Measurements from ENCODE around the gene ACTR1B.
"Not testable (repeated sequence)": the region's sequence is repeated elsewhere in the genome, so short reads cannot be mapped to it uniquely, and the experiment has no call there.

ACTR1B gene

DNA sequence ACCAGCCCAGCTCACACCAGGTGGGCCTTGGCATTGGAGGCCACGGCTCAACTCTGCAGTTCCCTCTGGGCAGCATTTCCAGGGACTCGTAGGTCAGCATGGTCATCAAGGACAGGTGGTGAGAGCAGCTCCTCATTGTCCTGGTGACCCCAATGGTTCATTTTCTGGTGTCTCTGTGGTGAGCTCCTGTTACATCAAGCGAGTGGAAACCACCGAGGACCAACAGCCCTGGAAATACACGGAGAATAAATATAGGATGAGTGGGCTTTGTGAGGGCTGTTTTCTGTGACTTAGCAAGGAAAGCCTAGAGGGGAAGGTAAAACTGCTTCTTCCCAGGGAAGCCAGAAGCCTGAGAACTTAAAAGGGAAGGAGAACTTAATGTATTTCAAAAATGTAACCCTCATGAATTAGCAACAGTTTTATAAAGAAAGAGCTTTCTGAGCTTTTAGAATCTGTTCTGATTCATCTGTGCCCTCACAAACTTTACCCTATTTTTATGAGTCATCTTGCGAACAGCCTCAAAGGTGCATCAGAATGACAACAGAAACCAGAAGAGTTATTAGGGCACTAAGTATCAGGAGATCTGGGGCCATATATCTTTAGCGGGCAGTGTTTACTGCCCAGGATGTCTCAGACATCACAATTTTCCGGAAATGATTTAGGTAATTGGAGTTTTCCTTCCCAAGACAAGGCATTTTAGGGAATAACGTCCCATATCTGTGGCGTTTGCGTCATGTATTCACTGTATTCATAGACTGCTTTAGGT lies 24.4 kb upstream of the ACTR1B start:
- no peak for DNase-seq

DNA sequence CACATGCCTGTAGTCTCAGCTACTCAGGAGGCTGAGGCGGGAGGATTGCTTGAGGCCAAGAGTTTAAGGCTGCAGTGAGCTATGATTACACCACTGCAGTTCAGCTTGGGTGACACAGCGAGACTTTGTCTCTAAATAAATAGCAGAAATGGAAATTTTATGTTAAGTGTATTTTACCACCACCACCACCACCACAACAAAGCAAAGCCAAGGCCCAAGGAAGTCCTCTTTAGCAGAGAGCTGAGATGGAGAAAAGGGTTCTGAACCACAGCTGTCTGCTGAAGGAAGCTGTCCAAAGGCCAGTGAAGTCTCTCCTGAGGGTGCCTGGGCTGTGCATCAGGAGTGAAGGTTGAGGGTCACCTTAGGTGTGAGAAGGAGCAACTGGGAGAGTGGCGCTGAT lies 23.4 kb upstream of the ACTR1B start:
- DNase-seq: not testable (repeated sequence)

DNA sequence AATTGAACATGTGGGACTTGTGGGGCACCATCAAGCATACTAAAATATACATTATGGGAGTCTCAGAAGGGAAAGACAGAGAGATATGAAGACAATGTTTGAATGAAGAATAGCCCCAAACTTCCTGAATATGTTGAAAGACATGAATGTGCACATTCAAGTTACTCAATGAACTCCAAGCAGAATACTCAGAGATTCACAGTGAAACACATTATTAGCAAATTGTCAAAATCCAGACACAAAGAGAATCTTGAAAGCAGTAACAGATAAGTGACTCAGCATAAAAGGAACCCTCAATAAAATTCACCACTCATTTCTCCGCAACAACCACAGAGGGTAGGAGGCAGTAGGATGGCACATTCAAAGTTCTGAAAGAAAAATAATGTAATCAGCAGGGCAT lies 14.5 kb upstream of the ACTR1B start:
- no peak for DNase-seq

DNA sequence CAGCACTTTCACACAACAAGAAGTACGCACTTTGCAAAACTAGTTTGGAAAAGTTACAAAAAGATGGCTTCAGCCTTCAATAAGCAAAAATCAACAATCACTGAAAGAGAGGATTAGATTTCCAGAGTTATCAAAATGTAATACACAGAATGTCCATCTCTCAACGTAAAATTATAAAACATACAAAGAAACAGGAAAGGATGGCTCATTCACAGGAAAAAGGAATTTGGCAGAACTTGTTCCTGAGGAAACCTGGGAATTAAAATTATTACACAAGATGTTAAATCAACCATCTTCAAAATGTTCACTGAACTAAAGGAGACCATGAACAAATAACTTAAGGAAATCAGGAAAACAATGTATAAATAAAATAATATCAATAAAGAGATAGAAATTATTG lies 13.6 kb upstream of the ACTR1B start:
- DNase-seq: no peak

DNA sequence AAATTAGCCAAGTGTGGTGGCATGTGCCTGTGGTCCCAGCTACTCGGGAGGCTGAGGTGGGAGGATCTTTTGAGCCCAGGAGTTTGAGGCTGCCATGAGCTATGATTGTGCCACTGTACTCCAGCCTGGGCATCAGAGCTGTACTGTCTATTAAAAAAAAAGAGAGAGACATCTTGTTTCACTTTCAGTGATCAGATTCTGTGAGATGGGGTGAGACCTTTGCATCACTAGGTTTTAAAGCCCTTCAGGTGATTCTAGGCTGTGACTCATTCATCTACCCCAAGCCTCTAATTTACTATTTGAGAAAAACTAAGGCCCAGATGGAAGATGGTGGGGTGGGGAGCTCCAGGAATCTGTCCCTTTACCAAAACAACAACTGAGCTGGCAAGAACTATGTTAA lies 12.8 kb upstream of the ACTR1B start:
- DNase-seq: no peak

DNA sequence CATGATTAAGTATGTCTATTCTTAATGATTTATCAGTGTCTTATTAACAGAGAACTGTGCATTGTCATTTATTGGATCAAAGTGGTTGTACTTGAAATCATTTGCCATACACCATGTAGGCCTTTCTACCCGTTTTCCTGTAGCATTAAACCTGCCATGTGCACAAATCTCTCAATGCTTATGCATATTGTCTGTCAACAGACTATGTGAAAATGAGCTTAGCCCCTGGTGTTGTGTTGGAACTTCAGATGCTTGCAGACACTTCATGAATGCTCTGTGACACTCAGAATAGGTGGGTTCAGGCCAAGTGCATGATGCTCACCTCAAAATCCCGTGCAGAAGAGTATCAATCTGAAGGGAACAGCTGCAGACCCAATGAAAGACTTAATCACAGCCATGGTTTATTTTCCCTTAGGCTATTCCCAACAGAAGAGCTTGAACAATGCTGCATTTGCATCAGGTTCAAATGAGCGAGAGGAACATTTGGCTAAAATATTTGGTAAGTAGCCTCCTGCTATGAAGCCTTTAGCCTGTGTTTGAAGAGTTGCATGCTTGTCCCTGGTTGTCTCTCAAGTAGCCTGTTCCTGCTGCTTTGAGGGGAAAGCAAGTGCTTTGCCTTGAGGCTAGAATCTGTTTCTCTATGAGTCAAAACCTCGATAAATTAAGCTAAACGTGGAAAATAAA lies 11.7 kb upstream of the ACTR1B start:
- DNase-seq: no peak

DNA sequence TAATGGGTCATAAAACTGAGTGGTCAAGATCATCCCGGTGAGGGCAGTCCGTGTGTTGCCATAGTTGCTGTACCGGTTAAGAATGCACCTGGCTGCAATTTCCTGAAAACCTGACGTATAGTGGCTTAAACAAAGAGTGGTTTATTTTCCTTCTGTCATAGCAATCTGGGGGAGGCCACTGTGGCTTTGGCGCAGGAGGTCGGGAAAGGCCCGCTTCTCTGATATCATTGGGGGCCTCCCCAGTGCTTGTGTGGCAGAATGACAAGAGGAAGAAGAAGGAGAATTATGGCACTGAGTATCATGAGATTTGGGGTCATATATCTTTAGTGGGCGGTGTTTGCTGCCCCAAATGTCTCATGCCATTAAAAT lies 10.1 kb upstream of the ACTR1B start:
- DNase-seq: no peak

DNA sequence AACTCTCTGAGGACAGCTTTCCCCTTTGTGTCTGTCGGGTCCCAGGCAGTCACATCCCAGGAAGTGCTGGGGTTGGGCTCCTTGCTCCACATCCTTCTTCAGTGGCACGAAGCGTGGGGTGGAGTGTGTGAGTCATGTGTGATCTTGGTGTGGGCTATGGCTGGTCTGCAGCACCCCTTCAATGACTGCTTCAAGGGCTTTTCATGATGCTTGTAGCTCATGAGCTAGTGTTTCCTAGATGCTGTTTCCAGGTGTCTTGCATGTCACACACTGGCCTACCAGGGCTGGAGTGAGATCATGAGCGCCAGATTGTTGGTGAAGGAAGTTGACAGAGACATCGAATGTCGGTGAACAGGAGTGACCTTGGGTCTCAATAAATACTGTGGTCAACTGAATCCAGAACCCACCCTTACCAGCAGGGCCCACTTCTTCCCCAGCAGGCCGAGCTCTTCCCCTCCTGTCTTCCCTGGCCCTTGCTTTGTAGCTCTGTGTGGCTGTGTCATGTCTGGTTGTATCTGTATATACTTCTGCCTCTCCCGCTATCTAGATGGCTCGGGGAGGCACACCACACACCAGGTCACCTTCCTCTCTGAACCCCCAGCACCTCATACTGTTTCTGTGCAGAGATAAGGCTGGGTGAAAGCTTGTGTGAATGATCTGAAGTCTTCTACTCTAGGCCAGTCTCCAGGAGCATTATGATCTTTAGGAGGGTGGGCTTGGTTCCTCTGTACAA lies 9.5 kb upstream of the ACTR1B start:
- DNase-seq: no peak

DNA sequence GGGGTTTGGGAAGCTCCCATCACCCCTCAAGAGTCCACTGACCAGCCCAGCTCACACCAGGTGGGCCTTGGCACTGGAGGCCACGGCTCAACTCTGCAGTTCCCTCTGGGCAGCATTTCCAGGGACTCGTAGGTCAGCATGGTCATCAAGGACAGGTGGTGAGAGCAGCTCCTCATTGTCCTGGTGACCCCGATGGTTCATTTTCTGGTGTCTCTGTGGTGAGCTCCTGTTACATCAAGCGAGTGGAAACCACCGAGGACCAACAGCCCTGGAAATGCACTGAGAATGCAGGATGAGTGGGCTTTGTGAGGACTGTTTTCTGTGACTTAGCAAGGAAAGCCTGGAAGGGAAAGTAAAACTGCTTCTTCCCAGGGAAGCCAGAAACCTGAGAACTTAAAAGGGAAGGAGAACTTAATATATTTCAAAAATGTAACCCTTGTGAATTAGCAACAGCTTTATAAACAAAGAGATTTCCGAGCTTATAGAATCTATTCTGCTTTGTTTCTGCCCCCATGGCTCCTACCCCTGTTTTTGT lies 8.8 kb upstream of the ACTR1B start:
- DNase-seq: not testable (repeated sequence)

DNA sequence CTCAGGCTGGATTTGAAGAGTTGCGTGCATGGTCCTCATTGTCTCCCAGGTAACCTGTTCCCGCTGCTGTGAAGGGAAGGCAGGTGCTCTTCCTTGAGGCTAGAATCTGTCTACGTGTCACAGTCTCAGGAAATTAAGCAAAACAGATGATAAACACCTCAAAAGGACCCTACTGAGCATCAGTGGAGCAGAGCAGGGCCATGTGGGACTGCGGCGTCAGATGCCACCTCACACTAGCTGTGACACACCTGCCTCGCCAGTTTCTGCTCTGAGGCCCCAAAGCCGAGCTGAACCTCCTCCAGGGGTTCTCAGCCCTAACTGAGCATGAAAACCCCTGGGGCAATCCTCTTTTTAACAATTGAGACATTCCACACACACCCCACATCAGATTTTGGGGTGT lies 7.7 kb upstream of the ACTR1B start:
- no peak for DNase-seq

DNA sequence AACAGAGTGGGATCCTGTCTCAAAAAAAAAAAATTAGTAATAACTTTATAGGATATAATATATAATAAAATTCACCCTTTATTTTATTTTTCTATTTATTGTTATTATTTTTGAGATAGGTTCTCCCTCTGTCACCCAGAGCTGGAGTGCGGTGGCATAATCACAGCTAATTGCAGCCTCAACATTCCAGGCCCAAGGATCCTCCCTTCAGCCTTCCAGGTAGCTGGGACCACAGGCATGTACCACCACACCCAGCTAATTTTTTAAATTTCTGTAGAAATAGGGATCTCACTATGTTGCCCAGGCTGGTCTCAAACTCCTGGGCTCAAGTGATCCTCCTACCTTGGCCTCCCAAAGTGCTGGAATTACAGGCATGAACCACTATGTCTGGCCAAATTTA lies 6.6 kb upstream of the ACTR1B start:
- no peak for DNase-seq

DNA sequence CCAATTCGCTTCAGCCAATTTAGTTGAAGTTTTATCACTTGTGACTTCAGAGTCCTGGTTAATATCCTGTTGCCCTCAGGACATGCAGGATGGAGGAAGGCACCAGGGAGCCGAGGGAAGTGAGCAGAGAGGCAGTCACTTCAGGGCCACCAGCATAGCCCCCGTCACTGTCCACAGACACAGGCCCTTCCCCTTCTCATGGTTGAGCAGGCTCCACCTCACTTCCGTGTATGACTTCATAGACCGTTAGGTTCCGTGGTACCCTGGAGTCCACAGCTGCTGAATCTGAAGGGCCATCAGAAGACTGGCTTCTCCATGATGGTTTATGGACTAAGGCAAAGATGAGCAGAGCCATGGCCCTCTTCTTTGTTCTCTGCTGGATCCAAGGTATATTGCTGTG lies 5.6 kb upstream of the ACTR1B start, which contains the start of gene C2orf92:
C2orf92 (plus strand) TSS at position 266 of the 400 bp plus-strand sequence; CDS start at position 342, 76 bp downstream.
- DNase-seq: no peak

DNA sequence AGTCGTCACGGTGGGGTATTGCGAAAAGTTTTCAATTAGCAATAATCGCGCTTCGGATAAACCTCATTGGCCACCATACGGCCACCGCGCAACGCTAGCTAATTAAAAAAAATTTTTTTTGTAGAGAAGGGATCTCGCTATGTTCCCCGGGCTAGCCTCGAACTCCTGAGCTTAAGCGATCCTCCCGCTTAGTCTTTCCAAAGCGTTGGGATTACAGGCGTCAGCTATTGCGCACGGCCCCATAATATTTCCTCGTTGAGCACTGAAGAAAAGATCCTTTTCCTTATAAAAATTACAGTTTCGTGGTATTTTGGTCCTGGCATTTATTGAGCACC lies 759 bp upstream of the ACTR1B start:
- no peak for DNase-seq

DNA sequence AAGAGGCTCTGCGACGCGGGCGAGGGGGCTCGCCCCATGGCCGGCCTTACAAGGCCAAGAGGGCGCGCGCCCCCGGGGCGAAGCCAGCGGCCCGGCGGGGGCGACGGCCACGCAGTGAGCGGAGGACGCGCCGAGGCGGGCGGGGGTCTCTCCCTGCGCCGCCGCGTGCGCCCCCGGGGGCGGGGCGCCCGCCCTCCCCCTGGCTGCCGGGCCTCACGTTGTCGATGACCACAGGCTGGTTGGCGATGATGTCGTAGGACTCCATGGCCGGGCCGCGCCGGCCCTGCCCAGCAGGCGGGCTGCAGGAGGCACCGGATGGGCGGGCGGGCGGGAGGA lies 250 bp downstream of the ACTR1B start:
- no peak for DNase-seq

DNA sequence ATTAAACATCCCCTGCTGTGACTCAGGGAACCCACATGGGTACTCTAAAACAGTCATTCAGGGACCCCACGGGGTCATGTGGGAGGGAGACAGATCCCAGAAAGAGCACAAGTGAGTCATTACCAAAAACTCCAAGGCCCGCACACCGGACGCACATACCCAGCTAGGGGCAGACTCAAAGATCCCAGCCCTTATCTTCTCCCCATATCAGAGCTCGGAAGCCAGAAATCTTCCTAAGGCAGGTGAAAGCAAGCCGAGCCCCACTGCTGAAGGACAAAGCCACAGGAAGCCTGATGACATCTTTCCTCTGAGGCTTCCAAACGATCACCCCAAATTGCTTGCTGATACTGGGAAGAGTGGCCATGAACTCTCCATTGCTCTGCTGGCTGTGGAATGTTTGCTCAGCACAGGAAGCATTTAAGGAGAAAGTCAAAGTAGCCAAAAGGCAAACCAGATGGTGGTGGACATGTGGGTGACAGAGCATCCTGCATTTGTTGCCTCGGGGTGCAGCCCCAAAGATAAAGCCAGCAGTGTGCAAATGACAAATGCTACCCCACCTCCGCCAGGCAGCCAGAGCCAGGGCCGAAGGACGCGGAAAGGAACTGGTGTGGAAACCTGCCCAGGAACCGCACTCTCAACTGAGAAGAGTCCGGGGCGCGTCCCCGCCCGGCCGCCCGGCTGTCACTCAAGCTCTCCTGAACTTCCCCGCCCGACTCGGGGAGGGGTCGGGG lies 784 bp downstream of the ACTR1B start:
- DNase-seq: peak; percentile 68 to 71

DNA sequence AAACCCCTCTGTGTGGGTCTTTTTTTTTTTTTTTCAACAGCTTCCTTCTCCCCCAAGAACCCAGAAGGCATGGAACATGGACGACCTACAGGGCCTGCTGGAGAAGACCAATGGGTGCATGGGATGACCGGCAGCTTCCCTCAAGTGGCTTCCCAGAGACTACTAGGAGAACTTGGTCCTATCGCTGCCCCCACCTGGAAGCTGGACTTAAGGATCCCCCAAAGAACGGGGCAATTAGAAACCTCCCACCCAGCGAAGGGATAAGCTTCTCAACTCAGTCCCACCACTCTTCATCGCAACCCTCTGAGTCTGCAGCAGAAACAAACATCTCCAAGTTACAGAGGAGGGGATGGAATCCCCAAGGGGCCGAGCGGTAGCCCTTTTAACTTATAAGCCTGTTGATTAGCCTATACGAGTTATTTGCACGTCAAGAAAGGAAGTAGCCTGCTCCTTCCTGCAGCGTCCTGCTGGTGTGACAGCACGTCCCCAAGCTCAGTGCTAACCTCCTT lies 1.4 kb downstream of the ACTR1B start:
- no peak for DNase-seq

DNA sequence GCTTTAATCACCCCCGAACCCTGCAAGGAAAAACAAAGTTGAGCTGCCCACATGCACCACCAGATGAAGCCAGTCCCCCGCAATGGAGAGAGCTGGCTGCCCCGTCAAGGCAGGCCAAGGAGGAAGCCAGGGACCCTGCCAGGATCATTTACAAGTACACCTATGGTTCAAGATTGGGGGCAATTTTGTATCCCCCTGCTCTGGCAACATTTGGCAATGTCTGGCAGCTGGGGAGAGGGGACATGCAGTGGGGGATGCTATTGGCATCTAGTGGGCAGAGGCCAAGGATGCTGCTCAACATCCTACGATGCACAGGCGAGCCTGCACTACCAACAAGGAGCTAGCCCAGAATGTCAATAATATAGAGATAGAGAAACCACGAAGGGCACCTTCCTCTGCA lies 1.9 kb downstream of the ACTR1B start:
- DNase-seq: no peak

DNA sequence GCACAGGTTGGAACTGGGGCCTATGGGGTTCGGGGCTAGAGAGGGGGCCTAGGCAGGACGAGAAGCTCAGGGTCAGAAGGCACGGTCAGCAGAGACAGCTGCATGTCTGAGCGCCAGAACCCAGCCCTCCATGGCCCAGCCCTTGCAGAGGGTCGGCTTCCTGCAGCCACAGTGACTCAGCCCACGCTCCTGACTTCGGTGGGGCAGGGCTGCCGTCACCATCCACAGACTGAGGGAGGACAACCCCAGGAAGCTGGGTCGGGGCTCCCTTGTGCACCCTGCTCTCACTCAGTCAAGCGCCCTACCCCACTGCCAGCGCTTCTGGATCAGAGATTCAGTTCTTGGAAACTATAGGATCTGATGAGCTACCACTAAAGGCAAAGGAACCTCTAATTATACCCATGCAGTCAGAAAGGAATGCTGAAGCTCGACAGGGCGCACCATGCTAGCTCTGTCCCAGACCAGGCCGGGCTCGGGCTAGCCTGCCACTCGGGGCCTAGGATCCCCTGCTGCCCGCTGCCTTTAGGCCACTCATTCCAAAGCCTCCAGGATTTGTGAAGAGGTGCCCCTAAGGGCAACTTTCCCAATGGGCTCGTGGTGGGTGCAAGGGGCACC lies 3.0 kb downstream of the ACTR1B start:
- no peak for DNase-seq

DNA sequence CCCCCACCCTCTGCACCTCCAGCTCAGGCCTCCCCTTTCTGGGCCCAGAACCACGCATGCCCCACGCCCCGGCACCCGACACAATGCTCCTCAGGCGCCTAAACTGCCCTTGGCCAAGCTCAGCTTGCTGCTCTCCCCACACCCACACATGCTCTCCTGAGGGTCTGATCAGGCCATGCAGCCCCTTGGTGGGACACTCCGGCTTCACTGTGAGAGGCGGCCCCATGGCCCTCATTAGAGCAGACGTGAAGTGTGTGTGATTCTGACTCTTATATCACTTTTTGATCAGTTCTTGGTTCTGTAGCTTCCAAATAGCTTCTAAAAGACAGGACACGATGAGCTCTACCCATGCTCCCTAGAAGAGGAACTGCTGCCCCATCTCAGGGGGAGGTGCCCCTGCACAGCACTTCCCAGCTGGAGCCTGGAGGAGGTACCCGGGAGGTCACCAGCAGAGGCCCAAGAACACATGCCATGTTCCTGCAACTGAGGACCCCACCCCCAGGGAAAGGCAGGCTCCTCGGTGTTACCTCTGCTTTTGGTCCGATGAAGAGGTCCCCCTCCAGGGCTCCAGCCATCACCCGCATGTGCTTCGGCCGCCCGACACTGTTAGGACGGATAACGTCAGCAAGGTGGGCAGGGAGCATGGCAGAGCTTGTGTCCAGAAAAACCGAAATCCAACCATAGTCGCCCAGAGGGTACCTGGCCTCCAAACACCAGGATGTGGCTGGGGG lies 3.6 kb downstream of the ACTR1B start:
- no peak for DNase-seq

DNA sequence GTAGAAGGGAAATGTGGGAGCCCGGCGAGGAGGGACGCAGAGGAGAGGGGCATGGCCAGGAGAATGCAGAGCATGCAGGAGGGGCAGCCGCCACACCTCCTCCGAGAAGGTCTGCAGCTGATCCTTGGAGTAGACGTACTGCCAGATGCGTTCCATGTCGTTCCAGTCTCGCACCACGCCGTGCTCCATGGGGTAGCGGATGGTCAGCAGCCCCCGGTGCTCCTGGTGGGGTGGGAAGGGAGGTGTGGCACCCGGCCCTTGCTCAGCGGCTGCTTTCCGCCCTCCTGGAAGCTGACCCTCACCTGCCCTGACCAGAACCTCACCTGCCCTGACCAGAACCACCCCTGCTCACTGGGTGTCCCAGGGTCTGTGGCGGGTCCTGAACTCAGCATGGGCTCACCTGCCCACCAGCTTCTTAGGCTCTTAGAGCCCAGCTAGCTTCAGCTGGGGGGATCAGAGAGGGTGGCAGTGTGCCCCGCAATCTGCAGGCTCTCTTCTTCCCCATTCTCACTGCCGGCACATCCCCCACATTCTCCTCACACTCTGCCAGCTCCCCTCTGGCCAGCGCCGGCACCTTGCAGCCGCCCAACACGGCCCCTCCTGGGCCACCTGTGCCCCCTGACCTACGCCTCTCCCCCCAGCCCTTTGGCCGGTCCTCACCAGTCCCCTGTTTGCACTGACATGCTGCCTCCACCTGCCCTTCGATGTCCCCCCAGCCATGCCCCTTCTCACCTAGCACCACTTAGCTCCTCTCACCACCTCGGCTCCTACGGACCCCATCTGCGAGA lies 4.4 kb downstream of the ACTR1B start:
- DNase-seq: no peak

DNA sequence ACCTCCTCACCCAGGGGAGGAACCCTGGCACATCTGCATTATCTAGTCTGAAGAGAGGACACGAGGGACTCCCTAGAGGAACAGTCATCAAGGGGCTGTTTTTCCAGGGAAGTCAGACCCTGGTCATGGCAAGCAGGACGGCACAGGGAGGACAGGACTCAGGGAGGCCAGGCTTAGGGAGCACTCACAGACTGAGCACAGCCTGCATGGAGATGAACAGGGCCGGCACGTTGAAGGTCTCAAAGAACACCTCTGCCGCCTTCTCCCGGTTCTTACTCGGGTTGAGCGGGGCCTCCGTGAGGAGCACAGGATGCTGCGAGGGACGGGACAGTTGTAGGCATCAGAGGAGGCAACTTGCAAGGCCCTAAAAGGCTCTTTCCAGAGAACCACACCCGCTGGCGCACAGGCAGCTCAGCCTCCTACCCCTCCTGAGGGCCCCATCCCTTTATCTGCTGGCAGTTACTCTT lies 5.1 kb downstream of the ACTR1B start:
- no peak for DNase-seq

Data from CD4-positive, alpha-beta T cell treated with Interleukin-1 beta for 1 hour (primary cell).